ENCODE measurements around the gene RAET1G. TPM values are rescaled to one million over a fixed set of nuclear protein-coding genes. Genes with fewer than 3 reads are reported as not detected.
"Not testable (repeated sequence)": the region's sequence is repeated elsewhere in the genome, so short reads cannot be mapped to it uniquely, and the experiment has no call there.

Gene RAET1G
- total RNA-seq, 1 donor from 2014 or later, result not detected

DNA sequence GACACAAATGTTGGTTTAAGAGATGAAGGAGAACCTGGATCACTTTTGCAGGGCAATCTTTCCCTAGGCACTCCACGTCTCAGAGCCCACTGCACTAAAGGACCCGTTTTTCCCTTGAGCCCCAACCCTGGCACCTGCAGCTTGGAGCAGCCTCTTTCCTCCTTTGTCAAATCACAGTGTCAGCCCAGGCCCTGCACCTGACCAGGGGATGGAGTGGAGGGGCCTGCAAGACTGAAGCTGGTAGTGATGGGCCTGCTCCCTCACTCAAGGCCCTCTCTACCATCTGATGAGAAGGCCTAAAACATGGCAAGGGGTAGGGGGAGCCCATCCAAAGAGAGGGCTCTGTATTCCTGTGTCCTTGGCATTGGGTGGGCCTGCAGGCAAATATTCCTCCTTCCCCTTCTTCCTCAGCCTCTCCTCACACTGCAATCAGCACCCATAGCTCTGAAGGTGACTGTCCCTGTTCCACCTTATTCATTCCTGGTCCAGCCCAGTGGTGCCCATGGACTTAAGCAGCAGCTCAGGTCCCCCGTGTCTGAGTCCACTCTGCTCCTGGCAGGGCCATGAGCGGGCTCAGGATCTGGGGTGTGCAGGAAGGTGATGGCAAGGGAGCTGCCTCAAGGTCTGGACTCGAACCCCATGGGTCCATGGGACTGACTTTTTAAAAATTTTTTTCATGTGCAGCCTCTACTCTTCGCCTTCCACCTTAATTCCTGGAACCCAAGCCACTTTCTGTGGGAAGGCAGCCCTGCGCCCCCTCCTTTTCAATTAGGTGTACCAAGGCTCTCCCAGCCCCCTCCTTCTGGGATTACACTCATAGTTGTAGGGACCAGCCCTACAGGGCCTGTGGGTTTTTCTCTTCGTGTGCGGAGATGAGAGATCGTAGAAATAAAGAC, 6.7 kb downstream of the RAET1G start:
- H3K4me3 ChIP-seq (ENCODE audit: low read length in 3 of 3), result no peak overlapping the region
- no peaks in the 10 kb centered on the region for H3K9me3 ChIP-seq (ENCODE audit: control insufficient read depth in 3 of 3, low read length in 3 of 3)
- no peaks in the 10 kb centered on the region for H3K4me1 ChIP-seq (ENCODE audit: control insufficient read depth in 3 of 3, insufficient read depth in 3 of 3, low read length in 3 of 3)
- H3K27me3 ChIP-seq (ENCODE audit: control insufficient read depth in 3 of 3, insufficient read depth in 3 of 3, low read length in 3 of 3), result peaks cover 0 to 5% (median 2%) of the 10 kb centered on the region in 3 donors
- no peaks in the 10 kb centered on the region for H3K36me3 ChIP-seq (ENCODE audit: control insufficient read depth in 3 of 3, insufficient read depth in 3 of 3, low read length in 3 of 3)
- no peak overlapping the region for H3K9ac ChIP-seq (ENCODE audit: low read depth in 1 of 3, low read length in 3 of 3)
- no peak overlapping the region for H3K27ac ChIP-seq (ENCODE audit: low read depth, low read length)

DNA sequence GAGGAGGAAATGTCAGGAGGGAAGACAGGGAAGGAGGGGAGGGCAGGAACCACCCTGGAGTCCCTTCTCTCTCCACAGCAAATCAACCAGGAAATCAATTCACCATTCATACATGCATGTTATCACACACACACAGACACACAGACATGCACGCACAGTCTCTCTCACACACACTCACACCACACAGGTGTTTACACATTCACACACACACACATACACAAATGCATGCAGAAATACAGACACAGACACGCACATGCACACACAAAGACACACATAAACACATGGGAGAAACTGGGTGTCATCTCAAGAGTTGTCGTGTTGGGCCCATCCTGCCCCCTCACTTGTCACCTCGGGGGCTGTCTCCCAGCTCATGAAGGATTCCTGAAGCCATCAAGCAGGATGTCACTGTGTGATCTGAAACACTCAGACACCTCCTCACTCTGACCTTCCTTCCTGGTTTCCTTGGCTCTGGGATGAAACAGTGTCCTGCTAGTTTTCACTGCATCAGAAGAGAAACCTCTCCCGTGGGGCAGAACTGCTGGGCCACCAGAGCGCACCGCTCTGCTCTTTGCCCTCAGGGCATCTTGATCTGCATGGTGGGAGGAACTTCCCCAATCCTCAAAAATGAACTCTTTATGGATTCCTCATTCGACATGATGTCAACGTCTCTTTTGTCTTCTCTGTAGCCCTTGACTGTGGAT, 9.2 kb downstream of the RAET1G start:
- no peak overlapping the region for H3K27ac ChIP-seq (ENCODE audit: low read depth, low read length)
- H3K36me3 ChIP-seq (ENCODE audit: control insufficient read depth in 3 of 3, insufficient read depth in 3 of 3, low read length in 3 of 3), result no peaks in the 10 kb centered on the region

DNA sequence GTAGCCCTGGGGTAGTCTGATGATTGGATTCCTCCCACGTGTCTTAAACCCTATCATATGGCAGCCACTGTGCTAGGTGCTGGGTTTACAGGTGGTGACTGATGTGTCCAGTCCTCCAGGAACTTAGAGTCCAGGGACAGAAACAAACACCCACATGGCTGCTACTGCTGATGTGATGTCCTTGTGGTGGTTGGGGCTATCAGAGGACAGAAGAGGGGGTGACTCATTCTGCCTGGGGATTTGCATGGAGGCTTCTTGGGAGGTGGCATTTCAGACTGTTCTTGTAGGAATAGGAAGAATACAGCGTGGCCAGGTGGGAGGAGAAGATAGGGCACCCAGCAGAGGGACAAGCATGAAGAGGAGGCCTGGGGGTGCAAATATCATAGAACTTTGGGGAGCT, 9.8 kb downstream of the RAET1G start:
- Histone ChIP-seq H3K9ac (ENCODE audit: low read depth in 1 of 3, low read length in 3 of 3) (no peak overlapping the region), H3K4me3 (ENCODE audit: low read length in 3 of 3) (no peak overlapping the region), H3K9me3 (ENCODE audit: control insufficient read depth in 3 of 3, low read length in 3 of 3) (no peaks in the 10 kb centered on the region), H3K27me3 (ENCODE audit: control insufficient read depth in 3 of 3, insufficient read depth in 3 of 3, low read length in 3 of 3) (peaks cover 0 to 2% (median 0%) of the 10 kb centered on the region in 3 donors), H3K36me3 (ENCODE audit: control insufficient read depth in 3 of 3, insufficient read depth in 3 of 3, low read length in 3 of 3) (no peaks in the 10 kb centered on the region), H3K27ac (ENCODE audit: low read depth, low read length) (no peak overlapping the region), H3K4me1 (ENCODE audit: control insufficient read depth in 3 of 3, insufficient read depth in 3 of 3, low read length in 3 of 3) (no peaks in the 10 kb centered on the region)

More for the DNA sequence above, 9.2 kb downstream of the RAET1G start:
- Histone ChIP-seq H3K4me1 (ENCODE audit: control insufficient read depth in 3 of 3, insufficient read depth in 3 of 3, low read length in 3 of 3) (no peaks in the 10 kb centered on the region), H3K4me3 (ENCODE audit: low read length in 3 of 3) (no peak overlapping the region), H3K9me3 (ENCODE audit: control insufficient read depth in 3 of 3, low read length in 3 of 3) (no peaks in the 10 kb centered on the region), H3K27me3 (ENCODE audit: control insufficient read depth in 3 of 3, insufficient read depth in 3 of 3, low read length in 3 of 3) (peaks cover 0 to 2% (median 0%) of the 10 kb centered on the region in 3 donors), H3K9ac (ENCODE audit: low read depth in 1 of 3, low read length in 3 of 3) (no peak overlapping the region)

DNA sequence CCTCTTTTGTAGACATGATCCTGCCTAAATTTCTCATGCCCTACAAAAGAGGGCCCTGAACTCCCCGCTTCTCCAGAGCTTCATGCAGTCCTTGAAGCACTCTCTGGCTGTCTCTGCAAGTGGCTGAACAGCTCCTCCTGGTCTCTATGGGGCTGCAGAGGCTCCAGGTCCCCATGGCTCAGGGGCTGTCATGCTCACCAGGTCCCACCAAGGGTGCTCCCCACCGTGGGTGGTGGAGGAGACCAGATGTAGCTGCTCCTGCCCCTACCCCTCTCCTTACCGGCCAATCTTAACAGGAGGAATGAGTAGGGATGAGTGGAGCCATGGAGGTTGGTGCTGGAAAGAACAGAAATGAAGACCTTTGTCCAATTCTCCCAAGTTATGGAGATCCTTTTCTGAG, 10.2 kb downstream of the RAET1G start:
- H3K27ac ChIP-seq (ENCODE audit: low read depth, low read length); H3K9me3 ChIP-seq (ENCODE audit: control insufficient read depth in 3 of 3, low read length in 3 of 3); H3K27me3 ChIP-seq (ENCODE audit: control insufficient read depth in 3 of 3, insufficient read depth in 3 of 3, low read length in 3 of 3); H3K9ac ChIP-seq (ENCODE audit: low read depth in 1 of 3, low read length in 3 of 3); H3K36me3 ChIP-seq (ENCODE audit: control insufficient read depth in 3 of 3, insufficient read depth in 3 of 3, low read length in 3 of 3); H3K4me1 ChIP-seq (ENCODE audit: control insufficient read depth in 3 of 3, insufficient read depth in 3 of 3, low read length in 3 of 3); H3K4me3 ChIP-seq (ENCODE audit: low read length in 3 of 3): not testable (repeated sequence)

DNA sequence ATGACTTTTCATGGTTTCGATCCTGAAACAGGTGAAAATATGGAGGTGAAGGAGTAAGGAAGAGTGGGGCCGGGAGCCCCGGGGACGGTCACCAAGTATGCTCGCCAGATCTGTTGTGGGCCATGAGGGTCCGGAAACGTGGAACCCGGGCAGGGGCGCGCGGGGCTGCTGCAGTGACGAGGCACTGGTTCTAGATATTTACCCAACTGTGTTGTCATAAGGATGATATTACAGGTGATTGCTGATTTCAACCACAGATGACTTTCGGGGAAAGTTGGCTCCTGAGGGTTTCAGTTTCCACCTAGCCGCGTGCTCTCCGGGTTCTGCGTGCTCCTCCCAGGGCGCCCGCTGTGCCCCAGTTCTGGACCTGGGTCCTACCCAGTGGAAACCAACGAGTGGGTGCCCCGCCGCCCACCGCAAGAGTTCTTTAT, 12.2 kb downstream of the RAET1G start:
- Histone ChIP-seq H3K36me3 (ENCODE audit: control insufficient read depth in 3 of 3, insufficient read depth in 3 of 3, low read length in 3 of 3) (no peaks in the 10 kb centered on the region), H3K9ac (ENCODE audit: low read depth in 1 of 3, low read length in 3 of 3) (no peak overlapping the region), H3K9me3 (ENCODE audit: control insufficient read depth in 3 of 3, low read length in 3 of 3) (no peaks in the 10 kb centered on the region), H3K27me3 (ENCODE audit: control insufficient read depth in 3 of 3, insufficient read depth in 3 of 3, low read length in 3 of 3) (peaks cover 0 to 2% (median 0%) of the 10 kb centered on the region in 3 donors), H3K4me3 (ENCODE audit: low read length in 3 of 3) (no peak overlapping the region), H3K4me1 (ENCODE audit: control insufficient read depth in 3 of 3, insufficient read depth in 3 of 3, low read length in 3 of 3) (peaks cover 0 to 4% (median 4%) of the 10 kb centered on the region in 3 donors), H3K27ac (ENCODE audit: low read depth, low read length) (no peak overlapping the region)

DNA sequence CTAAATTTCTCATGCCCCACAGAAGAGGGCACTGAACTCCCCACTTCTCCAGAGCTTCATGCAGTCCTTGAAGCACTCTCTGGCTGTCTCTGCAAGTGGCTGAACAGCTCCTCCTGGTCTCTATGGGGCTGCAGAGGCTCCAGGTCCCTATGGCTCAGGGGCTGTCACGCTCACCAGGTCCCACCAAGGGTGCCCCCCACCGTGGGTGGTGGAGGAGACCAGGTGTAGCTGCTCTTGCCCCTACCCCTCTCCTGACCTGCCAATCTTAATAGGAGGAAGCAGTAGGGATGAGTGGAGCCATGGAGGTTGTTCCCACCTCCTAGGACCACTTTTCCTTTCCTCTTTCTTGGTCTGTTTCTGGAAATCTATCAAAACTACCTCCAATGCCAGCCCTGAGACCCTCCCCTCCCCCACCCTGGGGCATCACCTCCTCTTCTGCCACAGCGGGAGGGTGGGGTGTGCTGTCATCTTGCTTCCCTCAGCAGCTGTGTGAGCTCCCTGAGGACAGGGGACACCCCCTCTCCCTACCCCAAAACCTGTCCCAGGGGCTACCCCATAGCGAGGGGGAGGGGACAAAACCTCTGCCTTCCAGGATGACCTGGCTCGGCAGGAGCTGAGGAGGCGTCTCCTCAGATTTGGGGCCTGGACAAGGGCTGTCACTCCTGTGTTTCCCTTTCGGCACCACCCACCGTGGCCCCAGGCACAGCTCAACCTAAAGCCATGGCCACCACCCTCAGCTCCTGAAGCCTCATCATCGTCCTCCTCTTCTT, 13.0 kb downstream of the RAET1G start:
- Histone ChIP-seq H3K27ac (ENCODE audit: low read depth, low read length) (no peak overlapping the region), H3K27me3 (ENCODE audit: control insufficient read depth in 3 of 3, insufficient read depth in 3 of 3, low read length in 3 of 3) (peaks cover 0 to 2% (median 0%) of the 10 kb centered on the region in 3 donors), H3K36me3 (ENCODE audit: control insufficient read depth in 3 of 3, insufficient read depth in 3 of 3, low read length in 3 of 3) (no peaks in the 10 kb centered on the region), H3K4me3 (ENCODE audit: low read length in 3 of 3) (no peak overlapping the region), H3K9me3 (ENCODE audit: control insufficient read depth in 3 of 3, low read length in 3 of 3) (no peaks in the 10 kb centered on the region), H3K4me1 (ENCODE audit: control insufficient read depth in 3 of 3, insufficient read depth in 3 of 3, low read length in 3 of 3) (peaks cover 0 to 12% (median 10%) of the 10 kb centered on the region in 3 donors), H3K9ac (ENCODE audit: low read depth in 1 of 3, low read length in 3 of 3) (no peak overlapping the region)

DNA sequence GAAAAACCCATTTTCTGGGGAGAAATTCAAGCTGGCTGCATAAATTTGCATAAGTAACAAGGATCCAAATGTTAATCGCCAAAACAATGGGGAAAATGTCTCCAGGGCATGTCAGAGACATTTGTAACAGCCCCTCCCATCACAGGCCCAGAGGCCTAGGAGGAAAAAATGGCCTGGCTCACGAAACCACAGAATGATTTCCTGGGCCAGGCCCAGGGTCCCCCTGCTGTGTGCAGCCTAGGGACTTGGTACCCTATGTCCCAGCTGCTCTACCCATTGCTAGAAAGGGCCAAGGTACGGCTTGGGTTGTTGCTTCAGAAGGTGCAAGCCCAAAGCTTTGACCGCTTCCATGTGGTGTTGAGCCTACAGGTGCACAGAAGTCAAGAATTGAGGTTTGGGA, 14.4 kb downstream of the RAET1G start:
- H3K36me3 ChIP-seq (ENCODE audit: control insufficient read depth in 3 of 3, insufficient read depth in 3 of 3, low read length in 3 of 3); H3K9ac ChIP-seq (ENCODE audit: low read depth in 1 of 3, low read length in 3 of 3); H3K27ac ChIP-seq (ENCODE audit: low read depth, low read length); H3K27me3 ChIP-seq (ENCODE audit: control insufficient read depth in 3 of 3, insufficient read depth in 3 of 3, low read length in 3 of 3); H3K9me3 ChIP-seq (ENCODE audit: control insufficient read depth in 3 of 3, low read length in 3 of 3); H3K4me3 ChIP-seq (ENCODE audit: low read length in 3 of 3): not testable (repeated sequence)
- peaks cover 0 to 20% (median 12%) of the 10 kb centered on the region in 3 donors for H3K4me1 ChIP-seq (ENCODE audit: control insufficient read depth in 3 of 3, insufficient read depth in 3 of 3, low read length in 3 of 3)

DNA sequence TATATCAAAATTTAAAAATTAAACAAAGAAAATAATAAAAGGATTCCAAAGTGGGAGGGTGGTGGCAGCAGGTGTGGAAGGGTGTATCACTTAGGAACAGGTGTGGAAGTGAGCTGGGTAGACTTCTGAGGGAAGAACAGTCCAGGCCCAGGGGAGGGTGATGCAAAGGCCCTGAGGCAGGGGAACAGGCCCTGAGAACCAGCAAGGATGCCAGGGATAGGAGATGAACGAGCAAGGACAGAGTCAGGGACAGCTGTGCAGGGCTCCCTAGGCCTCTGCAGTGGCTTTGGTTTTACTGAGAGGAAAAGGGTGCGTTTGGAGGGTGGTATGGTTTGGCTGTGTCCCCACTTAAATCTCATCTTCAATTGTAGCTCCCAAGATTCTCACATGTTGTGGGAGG, 15.6 kb downstream of the RAET1G start:
- H3K36me3 ChIP-seq (ENCODE audit: control insufficient read depth in 3 of 3, insufficient read depth in 3 of 3, low read length in 3 of 3), result no peaks in the 10 kb centered on the region
- no peaks in the 10 kb centered on the region for H3K9me3 ChIP-seq (ENCODE audit: control insufficient read depth in 3 of 3, low read length in 3 of 3)
- H3K9ac ChIP-seq (ENCODE audit: low read depth in 1 of 3, low read length in 3 of 3), result no peak overlapping the region
- H3K4me1 ChIP-seq (ENCODE audit: control insufficient read depth in 3 of 3, insufficient read depth in 3 of 3, low read length in 3 of 3), result peaks cover 0 to 20% (median 12%) of the 10 kb centered on the region in 3 donors
- H3K27me3 ChIP-seq (ENCODE audit: control insufficient read depth in 3 of 3, insufficient read depth in 3 of 3, low read length in 3 of 3), result peaks cover 0 to 2% (median 0%) of the 10 kb centered on the region in 3 donors
- H3K27ac ChIP-seq (ENCODE audit: low read depth, low read length), result no peak overlapping the region
- no peak overlapping the region for H3K4me3 ChIP-seq (ENCODE audit: low read length in 3 of 3)

DNA sequence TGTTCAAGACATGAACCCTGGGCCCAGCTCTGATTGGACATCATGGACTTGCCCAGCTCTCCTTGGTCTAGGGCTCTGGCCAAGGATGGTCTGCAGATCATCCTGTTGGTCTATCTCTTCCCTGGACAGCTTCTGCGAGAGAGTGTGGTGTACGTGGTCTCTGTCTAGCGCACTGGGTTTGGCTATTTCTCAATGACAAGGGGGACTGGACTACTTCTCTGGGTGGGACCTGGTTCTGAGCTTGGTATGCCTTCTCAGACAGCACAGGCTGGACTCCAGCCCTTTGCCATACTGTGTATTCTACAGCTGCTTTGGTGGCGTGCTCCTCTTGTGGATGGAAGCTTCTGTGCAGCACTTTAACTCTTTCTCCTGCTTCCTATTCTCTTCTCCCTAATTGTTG, 16.5 kb downstream of the RAET1G start:
- Histone ChIP-seq H3K36me3 (ENCODE audit: control insufficient read depth in 3 of 3, insufficient read depth in 3 of 3, low read length in 3 of 3) (no peaks in the 10 kb centered on the region), H3K4me3 (ENCODE audit: low read length in 3 of 3) (no peak overlapping the region), H3K9ac (ENCODE audit: low read depth in 1 of 3, low read length in 3 of 3) (no peak overlapping the region), H3K9me3 (ENCODE audit: control insufficient read depth in 3 of 3, low read length in 3 of 3) (no peaks in the 10 kb centered on the region), H3K4me1 (ENCODE audit: control insufficient read depth in 3 of 3, insufficient read depth in 3 of 3, low read length in 3 of 3) (peaks cover 0 to 20% (median 12%) of the 10 kb centered on the region in 3 donors), H3K27ac (ENCODE audit: low read depth, low read length) (no peak overlapping the region), H3K27me3 (ENCODE audit: control insufficient read depth in 3 of 3, insufficient read depth in 3 of 3, low read length in 3 of 3) (peaks cover 0 to 1% (median 0%) of the 10 kb centered on the region in 3 donors)
